Nasal cavity respiratory epithelium epithelial cell of viscerocranial mucosa (primary cell): Measurements from ENCODE around the gene RGS7BP. TPM values are rescaled to one million over a fixed set of nuclear protein-coding genes. Genes with fewer than 3 reads are reported as not detected.

Source experiments
- total RNA-seq: library from RNA; depleted of rRNA; stranded (reverse); fragments of >200 nt; gene quantifications from 2 replicates; pipeline ENCODE4 v1.2.3, GENCODE V29; 2014

Gene RGS7BP
- total RNA-seq, result not detected in 2 replicates

DNA sequence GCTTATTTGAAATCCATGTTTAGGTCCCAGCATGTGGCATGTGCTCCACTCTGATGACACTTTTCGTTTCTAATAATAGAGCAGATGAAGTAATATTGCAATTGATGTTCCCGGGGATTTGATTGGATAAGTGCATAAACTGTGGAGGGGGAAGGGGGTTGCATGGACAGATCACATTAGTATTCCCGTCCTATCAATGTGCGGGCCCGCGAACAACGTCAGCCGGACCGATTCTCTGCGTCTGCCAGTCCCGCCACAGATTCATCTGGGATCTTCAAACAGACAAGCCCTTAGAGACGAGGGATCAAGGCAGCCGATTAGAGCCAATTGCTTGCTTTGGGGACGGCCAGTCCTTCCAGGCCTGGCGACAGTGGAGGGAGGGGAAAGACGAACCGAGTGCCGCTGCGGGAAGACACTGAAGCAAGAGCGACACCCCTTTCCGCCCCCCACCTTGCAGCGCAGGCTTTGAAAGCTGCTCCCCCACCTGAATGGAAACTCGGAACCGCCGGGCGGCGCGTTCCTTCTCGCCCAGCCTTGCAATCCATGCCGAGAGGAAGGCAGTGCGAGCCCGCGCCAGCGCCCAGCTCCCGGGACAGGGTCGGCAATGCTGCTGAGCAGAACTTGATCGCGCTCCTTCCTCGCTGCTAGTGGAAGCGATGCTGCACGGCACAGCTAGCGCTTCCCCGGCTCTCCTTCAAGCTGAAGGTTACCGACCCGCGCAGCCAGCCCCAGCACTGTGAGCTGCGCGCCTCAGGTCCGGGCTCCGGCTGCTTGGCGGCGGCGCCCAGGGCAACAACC is at the start of gene RGS7BP:
Gene RGS7BP (plus strand): TSS at position 247 of the 798 bp plus-strand sequence. CDS start 610 bp downstream, outside the sequence.

Other genes starting within 250 kb of the RGS7BP start
- gene SHISAL2B, start 184.5 kb downstream of the RGS7BP start, total RNA-seq, result not detected in 2 replicates